Central memory CD8-positive, alpha-beta T cell (primary cell): Measurements from ENCODE around the gene FAM89B.
"Not testable (repeated sequence)": the region's sequence is repeated elsewhere in the genome, so short reads cannot be mapped to it uniquely, and the experiment has no call there.

ENCODE experiments used
- ATAC-seq: fragments of 150-1000 bp; cut with Tn5 transposase; replicated peaks from 2 replicates; pipeline ENCODE4 v1.10.0; 2022; ENCODE audit warnings: mild to moderate bottlenecking, moderate FRiP score, moderate number of reproducible peaks; ENCODE audit not compliant: poor library complexity, severe bottlenecking; ENCODE audit errors: extremely low read depth
- DNase-seq, 2 donors: peaks; one replicate each; pipeline ENCODE4 v3.0.0; 2021; ENCODE audit warnings: low spot score in 2 of 2
- H3K27ac Mint-ChIP-seq: one replicate; pipeline ENCODE4 v1.8.0; 2022; ENCODE audit warnings: low read depth, mild to moderate bottlenecking, moderate library complexity, mixed read lengths
- H3K27me3 Mint-ChIP-seq: one replicate; pipeline ENCODE4 v1.8.0; 2022; ENCODE audit warnings: mixed read lengths
- H3K36me3 Mint-ChIP-seq: one replicate; pipeline ENCODE4 v1.8.0; 2022; ENCODE audit warnings: mild to moderate bottlenecking, moderate library complexity, mixed read lengths; ENCODE audit not compliant: insufficient read depth
- H3K4me1 Mint-ChIP-seq: one replicate; pipeline ENCODE4 v1.8.0; 2022; ENCODE audit warnings: mixed read lengths
- H3K4me3 Mint-ChIP-seq: one replicate; pipeline ENCODE4 v1.8.0; 2022; ENCODE audit warnings: mild to moderate bottlenecking, moderate library complexity, mixed read lengths
- H3K9me3 Mint-ChIP-seq: one replicate; pipeline ENCODE4 v1.8.0; 2022; ENCODE audit warnings: mixed read lengths

FAM89B gene

GRCh38 chr11:65564879-65565559 is 7.3 kb upstream of the FAM89B start:
- not testable (repeated sequence) for ATAC-seq, DNase-seq, H3K9me3 Mint-ChIP-seq, H3K27me3 Mint-ChIP-seq
- peaks cover 56% of the 10 kb centered on the region for H3K4me1 Mint-ChIP-seq
- H3K27ac Mint-ChIP-seq: peak overlapping the region; percentile 91
- H3K36me3 Mint-ChIP-seq: peaks cover 15% of the 10 kb centered on the region
- peak overlapping the region; percentile 70 for H3K4me3 Mint-ChIP-seq

DNA sequence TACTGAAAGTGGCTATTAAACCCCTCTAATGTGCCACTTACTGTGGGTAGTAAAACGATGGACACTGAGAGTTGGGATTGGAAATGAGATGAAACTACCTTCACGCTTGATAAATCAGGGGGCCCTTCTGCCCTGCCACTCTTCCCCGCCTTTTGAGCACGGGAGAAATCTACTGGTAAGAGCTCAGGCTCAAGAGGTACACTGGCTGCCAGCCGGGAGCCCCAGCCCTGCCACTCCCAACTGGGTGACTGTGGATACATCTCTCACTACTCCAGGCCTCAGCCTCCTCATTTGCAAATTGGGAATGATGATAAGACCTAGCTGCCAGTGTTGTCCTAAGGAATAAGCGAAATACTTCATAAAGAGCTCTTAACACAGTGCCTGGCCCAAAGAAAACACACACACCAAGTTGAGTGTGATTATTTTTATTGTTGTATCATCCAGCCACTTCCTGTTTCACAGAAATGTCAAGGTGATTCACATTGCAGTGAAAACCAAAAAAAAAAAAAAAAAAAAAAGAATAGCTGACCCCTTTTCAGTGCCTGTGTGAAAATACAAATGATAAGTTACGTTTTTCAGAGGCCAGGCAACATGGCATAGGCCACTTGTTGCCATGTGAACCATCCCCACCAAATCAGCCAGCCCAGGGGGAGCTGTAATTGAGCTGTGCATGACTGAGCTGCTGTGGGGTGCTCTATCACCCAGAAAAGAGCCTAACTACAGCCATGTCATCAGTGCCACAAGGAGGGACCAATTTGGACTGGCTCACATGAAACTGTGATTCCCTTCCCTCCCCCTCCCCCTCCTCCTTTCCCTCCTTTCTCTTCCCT is 6.5 kb upstream of the FAM89B start:
- ATAC-seq (peak; percentile 12), DNase-seq (peak in 1 of 2 donors; percentile 53)
- peaks cover 20% of the 10 kb centered on the region for H3K36me3 Mint-ChIP-seq
- peak overlapping the region; percentile 70 for H3K4me3 Mint-ChIP-seq
- no peaks in the 10 kb centered on the region for H3K9me3 Mint-ChIP-seq
- peaks cover 55% of the 10 kb centered on the region for H3K4me1 Mint-ChIP-seq
- no peaks in the 10 kb centered on the region for H3K27me3 Mint-ChIP-seq
- peak overlapping the region; percentile 91 for H3K27ac Mint-ChIP-seq

- Mint-ChIP-seq H3K27ac (peak overlapping the region; percentile 99), H3K4me3 (peak overlapping the region; percentile 97), H3K9me3 (no peaks in the 10 kb centered on the region), H3K27me3 (no peaks in the 10 kb centered on the region), H3K4me1 (peaks cover 81% of the 10 kb centered on the region), H3K36me3 (peaks cover 35% of the 10 kb centered on the region)
- peak; percentile 33 for ATAC-seq
- no peak for DNase-seq
Observed at GRCh38 chr11:65569164-65569972, 3.0 kb upstream of the FAM89B start.

DNA sequence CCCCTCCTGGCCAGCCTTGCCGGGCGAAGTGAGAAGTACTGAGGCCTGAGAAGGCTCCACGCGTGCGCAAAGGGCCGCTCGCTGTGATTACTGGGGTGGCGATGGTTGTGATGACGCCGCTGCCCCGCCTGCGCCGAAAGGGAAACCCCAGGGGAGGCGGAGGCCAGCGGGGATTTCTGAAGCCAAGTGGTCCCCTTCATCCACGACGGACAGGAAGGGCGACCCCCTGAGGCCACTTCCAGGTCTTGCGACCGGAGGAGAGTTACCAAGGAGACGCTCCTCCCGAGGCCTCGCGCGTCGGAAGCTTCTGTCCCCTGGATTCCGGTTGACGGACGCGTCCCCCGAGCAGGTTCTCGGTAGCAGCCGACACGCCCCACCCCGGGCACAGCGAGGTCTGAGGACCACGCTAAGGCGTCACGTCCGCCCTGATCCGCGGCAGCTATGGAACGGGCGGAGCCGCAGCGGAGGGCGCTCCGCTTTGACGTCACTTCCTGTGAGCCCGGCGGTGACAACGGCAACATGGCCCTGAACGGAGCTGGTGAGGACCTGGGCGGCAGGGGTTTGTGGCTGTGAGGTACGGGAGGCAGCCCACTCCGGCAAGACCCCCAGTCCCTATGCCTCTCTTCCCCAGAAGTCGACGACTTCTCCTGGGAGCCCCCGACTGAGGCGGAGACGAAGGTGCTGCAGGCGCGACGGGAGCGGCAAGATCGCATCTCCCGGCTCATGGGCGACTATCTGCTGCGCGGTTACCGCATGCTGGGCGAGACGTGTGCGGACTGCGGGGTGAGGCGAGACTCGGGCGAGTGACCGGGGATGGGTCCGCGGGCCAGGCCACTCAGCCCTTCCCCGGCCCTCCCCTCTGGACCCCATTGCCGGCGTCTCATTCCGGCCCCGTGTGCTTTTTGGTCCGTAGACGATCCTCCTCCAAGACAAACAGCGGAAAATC is 2.1 kb upstream of the FAM89B start, which contains the start of gene ZNRD2:
ZNRD2 (plus strand) TSS at position 505 of the 946 bp plus-strand sequence; CDS start at position 520, 15 bp downstream.
- Mint-ChIP-seq H3K27me3 (no peaks in the 10 kb centered on the region), H3K36me3 (peaks cover 40% of the 10 kb centered on the region), H3K27ac (peak within 1 kb of the TSS; percentile 99), H3K4me1 (peaks cover 81% of the 10 kb centered on the region), H3K4me3 (peak within 1 kb of the TSS; percentile 97), H3K9me3 (no peaks in the 10 kb centered on the region)
- ATAC-seq: peak; percentile 78
- peak; percentile 94 to 98 for DNase-seq

GRCh38 chr11:65571420-65571819 is 918 bp upstream of the FAM89B start:
- H3K4me3 Mint-ChIP-seq: peak overlapping the region; percentile 97
- H3K27ac Mint-ChIP-seq: peak overlapping the region; percentile 99
- no peaks in the 10 kb centered on the region for H3K27me3 Mint-ChIP-seq
- no peak for ATAC-seq
- H3K9me3 Mint-ChIP-seq: no peaks in the 10 kb centered on the region
- no peak for DNase-seq
- peaks cover 73% of the 10 kb centered on the region for H3K4me1 Mint-ChIP-seq
- H3K36me3 Mint-ChIP-seq: peaks cover 39% of the 10 kb centered on the region

- no peaks in the 10 kb centered on the region for H3K9me3 Mint-ChIP-seq
- H3K27me3 Mint-ChIP-seq: no peaks in the 10 kb centered on the region
- H3K4me3 Mint-ChIP-seq: peak overlapping the region; percentile 97
- H3K4me1 Mint-ChIP-seq: peaks cover 75% of the 10 kb centered on the region
- no peak for ATAC-seq
- no peak for DNase-seq
- H3K36me3 Mint-ChIP-seq: peaks cover 43% of the 10 kb centered on the region
- peak overlapping the region; percentile 99 for H3K27ac Mint-ChIP-seq
Observed at GRCh38 chr11:65571940-65572339, 398 bp upstream of the FAM89B start.

- Mint-ChIP-seq H3K27ac (peak overlapping the region; percentile 99), H3K9me3 (no peaks in the 10 kb centered on the region), H3K36me3 (peaks cover 44% of the 10 kb centered on the region), H3K27me3 (no peaks in the 10 kb centered on the region), H3K4me3 (peak overlapping the region; percentile 97), H3K4me1 (peaks cover 79% of the 10 kb centered on the region)
- ATAC-seq: no peak
- no peak for DNase-seq
Observed at GRCh38 chr11:65573391-65574079, 1.2 kb downstream of the FAM89B start.

DNA sequence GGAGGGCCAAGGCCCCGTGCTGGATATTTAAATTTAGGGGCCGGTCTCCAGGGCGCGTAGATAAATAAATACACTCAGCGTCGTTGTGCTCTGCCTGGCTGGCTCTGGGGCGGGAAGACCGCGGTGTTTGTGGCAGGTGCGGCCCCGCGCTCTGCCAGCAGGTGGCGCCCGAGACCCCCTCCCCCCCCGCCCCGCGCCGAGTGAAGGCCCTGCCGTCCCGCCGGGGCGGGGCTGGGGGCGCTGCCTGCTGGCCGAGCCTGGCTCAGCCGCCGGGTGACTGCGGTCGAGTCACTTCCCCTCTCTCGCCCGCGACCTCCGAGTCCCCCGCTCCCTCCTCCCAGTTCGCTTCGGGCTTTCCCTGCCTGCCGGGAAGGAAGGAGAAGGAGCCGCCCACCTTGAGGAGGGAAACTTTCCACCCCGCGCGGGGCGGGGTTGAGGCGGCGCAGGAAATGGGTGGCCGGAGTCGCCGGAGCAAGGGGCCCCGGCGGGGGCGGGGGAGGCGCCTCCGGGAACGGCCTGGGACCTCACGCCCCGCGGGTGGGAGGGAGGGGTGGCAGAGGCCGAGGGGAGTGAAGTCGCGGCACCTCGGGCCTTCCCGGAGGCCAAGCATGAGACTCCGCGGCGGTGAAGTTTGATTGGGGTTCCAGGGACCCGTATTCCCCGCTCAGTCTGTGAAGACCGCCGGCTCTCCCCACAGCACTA is 1.9 kb downstream of the FAM89B start:
- H3K9me3 Mint-ChIP-seq: no peaks in the 10 kb centered on the region
- no peaks in the 10 kb centered on the region for H3K27me3 Mint-ChIP-seq
- peak overlapping the region; percentile 97 for H3K4me3 Mint-ChIP-seq
- ATAC-seq (peak; percentile 29), DNase-seq (peak; percentile 64 to 78)
- H3K36me3 Mint-ChIP-seq: peaks cover 38% of the 10 kb centered on the region
- H3K27ac Mint-ChIP-seq: peak overlapping the region; percentile 99
- peaks cover 76% of the 10 kb centered on the region for H3K4me1 Mint-ChIP-seq

DNA sequence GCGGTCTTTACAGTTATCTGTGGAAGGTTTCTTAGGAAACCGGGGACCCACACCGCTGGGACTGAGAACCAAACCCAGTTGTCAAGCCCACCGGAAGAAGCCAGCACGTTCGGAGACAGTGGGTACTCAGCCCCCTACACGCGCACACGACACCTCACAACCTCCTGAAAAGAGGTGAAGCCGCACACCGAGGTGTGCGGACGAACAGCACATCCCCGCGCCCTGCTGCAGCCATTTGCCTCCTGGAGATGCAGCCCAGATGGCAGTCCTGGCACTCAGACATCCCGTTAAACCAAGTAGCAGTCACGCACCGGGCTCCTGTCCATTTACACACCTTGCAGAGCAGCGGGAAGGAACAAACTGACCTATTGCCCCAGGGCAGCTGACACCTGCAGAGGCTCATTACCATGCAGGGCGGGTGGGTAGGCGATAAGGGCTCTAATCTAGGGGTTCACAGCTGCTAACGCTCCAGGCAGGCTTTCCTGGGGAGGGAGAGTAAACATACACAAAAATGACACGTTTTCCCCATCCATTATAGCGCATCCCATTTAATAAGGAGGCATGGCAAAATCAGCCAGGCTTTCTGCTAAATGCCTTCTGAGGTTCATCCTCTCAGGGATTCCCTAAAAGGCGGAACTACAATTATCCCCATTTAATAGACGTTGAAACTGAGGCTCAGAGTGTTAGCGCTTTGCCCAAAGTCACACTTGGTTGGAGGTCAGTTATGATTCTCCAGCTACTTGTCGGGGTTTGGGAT is 2.7 kb downstream of the FAM89B start:
- peaks cover 38% of the 10 kb centered on the region for H3K36me3 Mint-ChIP-seq
- H3K4me3 Mint-ChIP-seq: peak overlapping the region; percentile 97
- DNase-seq (no peak), ATAC-seq (peak; percentile 9)
- H3K9me3 Mint-ChIP-seq: no peaks in the 10 kb centered on the region
- no peaks in the 10 kb centered on the region for H3K27me3 Mint-ChIP-seq
- peak overlapping the region; percentile 99 for H3K27ac Mint-ChIP-seq
- peaks cover 73% of the 10 kb centered on the region for H3K4me1 Mint-ChIP-seq

GRCh38 chr11:65575568-65576231 is 3.4 kb downstream of the FAM89B start, which contains the start of gene EHBP1L1:
Gene EHBP1L1 (plus strand): TSS chr11:65576053. CDS start chr11:65576303, 250 bp downstream.
- peak within 1 kb of the TSS; percentile 99 for H3K27ac Mint-ChIP-seq
- H3K36me3 Mint-ChIP-seq: peaks cover 36% of the 10 kb centered on the region
- DNase-seq (peak; percentile 45 to 47), ATAC-seq (peak; percentile 29)
- no peaks in the 10 kb centered on the region for H3K27me3 Mint-ChIP-seq
- H3K9me3 Mint-ChIP-seq: no peaks in the 10 kb centered on the region
- peaks cover 67% of the 10 kb centered on the region for H3K4me1 Mint-ChIP-seq
- H3K4me3 Mint-ChIP-seq: peak within 1 kb of the TSS; percentile 97
